Glomerular visceral epithelial cell (primary cell): ENCODE measurements around the gene DOK4.
A peak's percentile ranks its signal among the peaks of the same experiment; 100 is the strongest.

Source experiments
- DNase-seq: peaks from one replicate; pipeline ENCODE4 v3.0.0-alpha.2; 2016; ENCODE audit errors: extremely low spot score

The DOK4 gene

GRCh38 chr16:57519796-57520360, 33.6 kb upstream of the DOK4 start:
- DNase-seq: peak; percentile 66

GRCh38 chr16:57518922-57519321, 32.6 kb upstream of the DOK4 start:
- DNase-seq: no peak

- no peak for DNase-seq
These were observed 32.2 kb upstream of the DOK4 start for GRCh38 chr16:57518520-57518919.

- no peak for DNase-seq
These were observed 31.4 kb upstream of the DOK4 start for GRCh38 chr16:57517397-57518367.

- DNase-seq: no peak
These were observed 30.5 kb upstream of the DOK4 start for GRCh38 chr16:57516773-57517172.

GRCh38 chr16:57516176-57516725, 30.0 kb upstream of the DOK4 start:
- no peak for DNase-seq

GRCh38 chr16:57514791-57515600, 28.7 kb upstream of the DOK4 start:
- DNase-seq: no peak

GRCh38 chr16:57514371-57514770, 28.1 kb upstream of the DOK4 start:
- DNase-seq: no peak

GRCh38 chr16:57513371-57514102, 27.2 kb upstream of the DOK4 start:
- peak; percentile 38 for DNase-seq

GRCh38 chr16:57512296-57513001, 26.2 kb upstream of the DOK4 start:
- no peak for DNase-seq

- DNase-seq: no peak
These were observed 24.0 kb upstream of the DOK4 start for GRCh38 chr16:57510016-57510871.

GRCh38 chr16:57509231-57509923, 23.1 kb upstream of the DOK4 start:
- no peak for DNase-seq

GRCh38 chr16:57508035-57508425, 21.7 kb upstream of the DOK4 start:
- no peak for DNase-seq

GRCh38 chr16:57507136-57508034, 21.1 kb upstream of the DOK4 start:
- DNase-seq: no peak

GRCh38 chr16:57505169-57505568, 18.9 kb upstream of the DOK4 start:
- no peak for DNase-seq

- DNase-seq: no peak
These were observed 18.2 kb upstream of the DOK4 start for GRCh38 chr16:57504491-57504890.

- DNase-seq: no peak
These were observed 17.7 kb upstream of the DOK4 start for GRCh38 chr16:57504001-57504400.

GRCh38 chr16:57503366-57503765, 17.1 kb upstream of the DOK4 start:
- no peak for DNase-seq
